ENCODE measurements around the gene CDKAL1. TPM values are rescaled to one million over a fixed set of nuclear protein-coding genes. Genes with fewer than 3 reads are reported as not detected.

CDKAL1 gene
- total and polyA plus RNA-seq, 2 of the 13 experiments (the other 11 are each of a cell fraction or from before 2014, with no cell fraction given): 9.5 to 27.7 TPM

DNA sequence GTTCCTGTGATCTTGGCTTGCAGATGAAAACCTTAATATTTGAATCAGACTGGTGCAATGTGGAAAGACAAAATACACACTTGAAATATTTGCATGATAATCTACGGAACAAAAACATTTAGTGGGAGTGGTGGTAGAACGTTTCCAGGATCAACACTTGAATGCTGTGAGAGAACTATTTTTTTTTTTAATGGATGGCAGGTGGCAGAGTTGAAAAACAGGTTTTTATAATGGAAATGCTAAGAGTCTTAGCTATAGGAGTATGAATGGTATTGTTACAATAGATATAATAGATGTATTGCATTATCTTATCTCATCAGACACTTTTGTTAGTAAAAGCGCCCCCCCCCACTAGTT, 49.2 kb downstream of the CDKAL1 start:
- no TSS peak for BruUV-seq (replicated peaks)
- CTCF ChIA-PET (ENCODE audit: low intra/inter-chr PET ratio, low total read pairs): no interaction called here

DNA sequence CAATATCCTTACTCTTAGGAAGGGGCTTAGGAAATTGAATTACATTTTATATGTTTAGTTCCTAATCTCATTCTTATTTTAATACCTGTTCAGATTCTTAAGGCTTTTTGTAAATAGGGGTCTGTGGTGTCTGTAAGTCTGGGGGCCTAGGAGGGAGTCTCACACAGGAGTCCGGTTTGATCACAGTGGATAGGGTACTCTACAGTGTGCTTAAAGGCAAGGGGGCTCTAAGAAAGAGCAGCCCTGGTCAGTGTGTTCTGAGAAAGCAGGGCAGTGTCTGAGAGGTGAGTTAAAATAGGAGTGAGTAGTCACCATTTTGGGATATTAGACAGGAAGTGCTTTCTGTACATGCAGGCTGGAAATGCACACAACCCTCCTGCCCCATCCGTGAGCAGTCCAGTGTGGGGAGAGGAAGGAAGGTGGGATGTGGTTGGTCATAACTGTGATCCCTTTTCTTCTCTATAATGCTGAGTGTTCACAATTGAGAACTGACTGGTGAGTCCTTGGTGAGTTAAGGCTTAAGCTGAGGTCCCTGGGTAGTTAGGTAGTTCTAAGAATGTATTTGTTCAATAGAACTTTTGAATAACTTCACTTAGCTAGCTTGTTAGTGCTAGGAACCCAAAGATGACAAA, 50.0 kb downstream of the CDKAL1 start:
- no peak overlapping the region for H2AFZ ChIP-seq (ENCODE audit: low read length)
- H3K27me3 ChIP-seq (ENCODE audit: control insufficient read depth in 1 of 2, insufficient read depth in 2 of 2, low read length in 2 of 2): no peaks in the 10 kb centered on the region
- in situ Hi-C loops (cut with HindIII; ENCODE audit: extremely low pct_ligation_motif_present, low pct_unique_long_range_greater_than_20kb): no loop called here
- no peak overlapping the region for H3K4me2 ChIP-seq (ENCODE audit: low read depth, low read length)
- DNase-seq (ENCODE audit: low spot score) (no peak), ATAC-seq (no peak), FAIRE-seq (no peak)
- 0 out of 2 replicates have a peak, but pooled peaks cover 5% of the 10 kb centered on the region for H3K4me1 ChIP-seq (ENCODE audit: insufficient read depth, low read length)
- WGBS (ENCODE audit: low lambda C conversion rate): 95% methylated on average over 2 of the region's 2 CpGs
- no TSS peak for BruUV-seq (replicated peaks)
- H3K4me3 ChIP-seq (replicated peaks in 1 of 3; ENCODE audit: insufficient read depth in 1 of 3, low read depth in 2 of 3, low read length in 3 of 3): no peak overlapping the region
- no peak overlapping the region for H3K27ac ChIP-seq (ENCODE audit: extremely low read length, insufficient read depth, low read length)
- no peaks in the 10 kb centered on the region for H3K79me2 ChIP-seq (ENCODE audit: insufficient read depth, low read length)
- CTCF ChIA-PET (ENCODE audit: low intra/inter-chr PET ratio, low total read pairs): no interaction called here
- no peaks in the 10 kb centered on the region for H3K9me3 ChIP-seq (ENCODE audit: low read length)
- POLR2A ChIA-PET: no interaction called here
- H3K9ac ChIP-seq (ENCODE audit: insufficient read depth, low read depth, low read length): no peak overlapping the region
- intact Hi-C loops (cut with micrococcal nuclease; ENCODE audit: unreplicated experiment): no loop called here
- H4K20me1 ChIP-seq (ENCODE audit: insufficient read depth, low read length): no peaks in the 10 kb centered on the region
- H3K36me3 ChIP-seq (replicated peaks in 1 of 2; ENCODE audit: control insufficient read depth in 1 of 2, insufficient read depth in 2 of 2, low read length in 2 of 2): peaks cover 2 to 15% of the 10 kb centered on the region in 2 experiments; a peak in 2 of 5 replicates
- TF ChIP-seq AKAP8 (CRISPR knock-in tag; IDR thresholded peaks at IDR 0.05) (no peak), SCMH1 (CRISPR knock-in tag; IDR thresholded peaks at IDR 0.05; ENCODE audit: borderline replicate concordance) (no peak), ZNF160 (CRISPR knock-in tag; IDR thresholded peaks at IDR 0.05) (no peak), IRX3 (CRISPR knock-in tag; IDR thresholded peaks at IDR 0.05; ENCODE audit: borderline replicate concordance, low read depth) (no peak), ZNF350 (CRISPR knock-in tag; IDR thresholded peaks at IDR 0.05; ENCODE audit: borderline replicate concordance, low read depth) (no peak), ATM (IDR thresholded peaks at IDR 0.05; ENCODE audit: borderline replicate concordance) (no peak), KDM1A (CRISPR knock-in tag; IDR thresholded peaks at IDR 0.05) (no peak), ZNF709 (CRISPR knock-in tag; IDR thresholded peaks at IDR 0.05) (no peak), MAFK (conservative IDR thresholded peaks at IDR 0.05 in 1 of 2, IDR thresholded peaks at IDR 0.05 in 1 of 2; ENCODE audit: low read length in 2 of 2) (peak; percentile 30 to 56; a peak in 3 of 4 replicates), ZNF891 (CRISPR knock-in tag; IDR thresholded peaks at IDR 0.05) (no peak), GPN1 (CRISPR knock-in tag; IDR thresholded peaks at IDR 0.05; ENCODE audit: borderline replicate concordance) (no peak)
- TF ChIP-seq, protein P1, sequence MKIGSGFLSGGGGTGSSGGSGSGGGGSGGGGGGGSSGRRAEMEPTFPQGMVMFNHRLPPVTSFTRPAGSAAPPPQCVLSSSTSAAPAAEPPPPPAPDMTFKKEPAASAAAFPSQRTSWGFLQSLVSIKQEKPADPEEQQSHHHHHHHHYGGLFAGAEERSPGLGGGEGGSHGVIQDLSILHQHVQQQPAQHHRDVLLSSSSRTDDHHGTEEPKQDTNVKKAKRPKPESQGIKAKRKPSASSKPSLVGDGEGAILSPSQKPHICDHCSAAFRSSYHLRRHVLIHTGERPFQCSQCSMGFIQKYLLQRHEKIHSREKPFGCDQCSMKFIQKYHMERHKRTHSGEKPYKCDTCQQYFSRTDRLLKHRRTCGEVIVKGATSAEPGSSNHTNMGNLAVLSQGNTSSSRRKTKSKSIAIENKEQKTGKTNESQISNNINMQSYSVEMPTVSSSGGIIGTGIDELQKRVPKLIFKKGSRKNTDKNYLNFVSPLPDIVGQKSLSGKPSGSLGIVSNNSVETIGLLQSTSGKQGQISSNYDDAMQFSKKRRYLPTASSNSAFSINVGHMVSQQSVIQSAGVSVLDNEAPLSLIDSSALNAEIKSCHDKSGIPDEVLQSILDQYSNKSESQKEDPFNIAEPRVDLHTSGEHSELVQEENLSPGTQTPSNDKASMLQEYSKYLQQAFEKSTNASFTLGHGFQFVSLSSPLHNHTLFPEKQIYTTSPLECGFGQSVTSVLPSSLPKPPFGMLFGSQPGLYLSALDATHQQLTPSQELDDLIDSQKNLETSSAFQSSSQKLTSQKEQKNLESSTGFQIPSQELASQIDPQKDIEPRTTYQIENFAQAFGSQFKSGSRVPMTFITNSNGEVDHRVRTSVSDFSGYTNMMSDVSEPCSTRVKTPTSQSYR (CRISPR knock-in tag; IDR thresholded peaks at IDR 0.05; ENCODE audit: borderline replicate concordance): no peak
- TF ChIP-seq, protein P2, sequence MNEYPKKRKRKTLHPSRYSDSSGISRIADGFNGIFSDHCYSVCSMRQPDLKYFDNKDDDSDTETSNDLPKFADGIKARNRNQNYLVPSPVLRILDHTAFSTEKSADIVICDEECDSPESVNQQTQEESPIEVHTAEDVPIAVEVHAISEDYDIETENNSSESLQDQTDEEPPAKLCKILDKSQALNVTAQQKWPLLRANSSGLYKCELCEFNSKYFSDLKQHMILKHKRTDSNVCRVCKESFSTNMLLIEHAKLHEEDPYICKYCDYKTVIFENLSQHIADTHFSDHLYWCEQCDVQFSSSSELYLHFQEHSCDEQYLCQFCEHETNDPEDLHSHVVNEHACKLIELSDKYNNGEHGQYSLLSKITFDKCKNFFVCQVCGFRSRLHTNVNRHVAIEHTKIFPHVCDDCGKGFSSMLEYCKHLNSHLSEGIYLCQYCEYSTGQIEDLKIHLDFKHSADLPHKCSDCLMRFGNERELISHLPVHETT (CRISPR knock-in tag; conservative IDR thresholded peaks at IDR 0.05): no peak

More for the DNA sequence above, 49.2 kb downstream of the CDKAL1 start:
- Histone ChIP-seq H3K4me2 (ENCODE audit: low read depth, low read length) (no peak overlapping the region), H3K4me1 (ENCODE audit: insufficient read depth, low read length) (0 out of 2 replicates have a peak, but pooled peaks cover 5% of the 10 kb centered on the region), H3K27me3 (ENCODE audit: control insufficient read depth in 1 of 2, insufficient read depth in 2 of 2, low read length in 2 of 2) (no peaks in the 10 kb centered on the region), H3K79me2 (ENCODE audit: insufficient read depth, low read length) (no peaks in the 10 kb centered on the region), H2AFZ (ENCODE audit: low read length) (no peak overlapping the region), H3K4me3 (replicated peaks in 1 of 3; ENCODE audit: insufficient read depth in 1 of 3, low read depth in 2 of 3, low read length in 3 of 3) (no peak overlapping the region), H4K20me1 (ENCODE audit: insufficient read depth, low read length) (no peaks in the 10 kb centered on the region), H3K9ac (ENCODE audit: insufficient read depth, low read depth, low read length) (no peak overlapping the region), H3K9me3 (ENCODE audit: low read length) (no peaks in the 10 kb centered on the region), H3K36me3 (replicated peaks in 1 of 2; ENCODE audit: control insufficient read depth in 1 of 2, insufficient read depth in 2 of 2, low read length in 2 of 2) (peaks cover 5 to 15% of the 10 kb centered on the region in 2 experiments; a peak in 2 of 5 replicates), H3K27ac (ENCODE audit: extremely low read length, insufficient read depth, low read length) (no peak overlapping the region)
- TF ChIP-seq JARID2 (CRISPR knock-in tag; IDR thresholded peaks at IDR 0.05; ENCODE audit: insufficient replicate concordance) (no peak), SALL2 (CRISPR knock-in tag; IDR thresholded peaks at IDR 0.05) (no peak), ZNF83 (CRISPR knock-in tag; IDR thresholded peaks at IDR 0.05; ENCODE audit: borderline replicate concordance) (no peak), ZNF660 (CRISPR knock-in tag; IDR thresholded peaks at IDR 0.05; ENCODE audit: borderline replicate concordance, low read depth) (no peak), ZFP37 (CRISPR knock-in tag; IDR thresholded peaks at IDR 0.05; ENCODE audit: borderline replicate concordance) (no peak)
- DNase-seq (ENCODE audit: low spot score): no peak
- POLR2A ChIA-PET: no interaction called here
- no peak for FAIRE-seq
- WGBS (ENCODE audit: low lambda C conversion rate): 73% methylated on average over 3 of the region's 3 CpGs
- ATAC-seq: no peak
- in situ Hi-C loops (cut with HindIII; ENCODE audit: extremely low pct_ligation_motif_present, low pct_unique_long_range_greater_than_20kb) (no loop called here), intact Hi-C loops (cut with micrococcal nuclease; ENCODE audit: unreplicated experiment) (no loop called here)
